Right cardiac atrium (tissue), 5 donors: Measurements from ENCODE around the gene RNF217. TPM values are rescaled to one million over a fixed set of nuclear protein-coding genes. Genes with fewer than 3 reads are reported as not detected.

Experiments
- ATAC-seq, 2 donors: fragments of 200-7000 bp; cut with Tn5 transposase; one replicate each; pipeline versions ENCODE4 v1.8.0 to v1.9.1; 2020; ENCODE audit warnings: moderate library complexity in 2 of 2, mild to moderate bottlenecking in 1 of 2
- DNase-seq, 3 donors: peaks; one replicate each; pipeline ENCODE4 v3.0.0-alpha.2; 2020
- H3K27ac ChIP-seq: one replicate; pipeline ENCODE4 v1.5.1; 2013; ENCODE audit warnings: mild to moderate bottlenecking, low read length, control low read depth, moderate library complexity
- H3K27me3 ChIP-seq: one replicate; pipeline ENCODE4 v1.6.1; 2013; ENCODE audit not compliant: control insufficient read depth, insufficient read depth
- H3K4me1 ChIP-seq: one replicate; pipeline ENCODE4 v1.6.1; 2013; ENCODE audit warnings: low read length; ENCODE audit not compliant: control insufficient read depth, insufficient read depth
- H3K4me3 ChIP-seq: one replicate; pipeline ENCODE4 v1.5.1; 2013; ENCODE audit warnings: low read length, control low read depth
- H3K9me3 ChIP-seq: one replicate; pipeline ENCODE4 v1.6.1; 2013; ENCODE audit warnings: low read length; ENCODE audit not compliant: control insufficient read depth
- WGBS: extraction: QIAGEN DNeasy Blood & Tissue Kit; methylation state at CpG from one replicate; pipeline ENCODE4 v1.1.7; 2013; 5-methylcytosine and 5-hydroxymethylcytosine counted together
- intact Hi-C, 4 donors: fragments of 100-400 bp; cut with DNase I; formaldehyde crosslinking; loops; one replicate each; pipeline versions ENCODE4 v1.11.0 to v1.14.0; 2022 to 2023
- polyA plus RNA-seq: library from polyadenylated mRNA; stranded (reverse); fragments of 200-250 nt; gene quantifications from one replicate; pipeline ENCODE4 v1.2.3, GENCODE V29; 2013
- total RNA-seq, 4 donors: library from RNA; stranded (reverse); fragmentation: NEBNext Ultra II Directional; extraction: Animal tissue kit (Norgen Biotek cat#: 25700); gene quantifications; one replicate each; pipeline ENCODE4 v1.2.1, GENCODE V29; 2021
- donor health status: healthy with polysubstance abuse.
- donor health status: DM: no; HTN: yes; CAD: no.
- donor health status: DM: no; HTN: no; CAD: no.
- donor health status: DM: no; HTN: yes; CAD: no; lungs with severe emphysema.
- donor health status: DM: yes; HTN: yes; CAD: no.

Gene RNF217
- total and polyA plus RNA-seq, 5 donors, result 4.4 to 23.6 (median 15.1) TPM

DNA sequence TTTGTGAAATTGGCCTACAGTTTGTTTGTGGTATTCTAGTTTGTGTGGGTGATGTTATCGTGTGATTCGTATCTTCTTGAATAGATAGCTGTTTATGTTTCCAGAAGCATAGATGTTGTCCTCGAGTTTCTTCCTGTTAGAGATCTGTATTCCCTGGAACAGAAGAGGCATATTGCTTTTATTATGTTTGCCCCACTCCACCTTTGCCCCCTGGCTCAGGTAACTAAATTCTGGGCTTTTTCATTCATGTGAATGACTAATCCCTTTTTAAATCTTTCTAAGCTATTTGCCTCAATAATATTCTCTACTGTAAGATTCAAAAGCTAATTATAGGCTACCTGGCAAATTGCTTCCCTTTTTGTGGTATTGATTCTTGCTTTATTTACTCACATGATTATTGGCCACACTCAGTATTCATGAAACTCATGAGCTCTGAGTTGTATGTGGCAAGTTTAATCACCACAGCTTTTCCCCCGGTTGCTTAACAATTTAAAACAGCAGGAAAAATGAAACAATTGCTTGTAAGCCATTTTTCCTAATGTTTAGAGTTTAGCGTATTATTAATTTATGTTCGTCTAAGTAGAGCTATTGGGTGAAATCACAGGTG is 12.6 kb downstream of the RNF217 start:
- H3K4me3 ChIP-seq, result no peak overlapping the region
- H3K27ac ChIP-seq, result no peak overlapping the region
- H3K9me3 ChIP-seq, result no peaks in the 10 kb centered on the region
- ATAC-seq (no peak), DNase-seq (no peak)
- intact Hi-C loops, result no loop called here
- H3K27me3 ChIP-seq, result no peaks in the 10 kb centered on the region
- H3K4me1 ChIP-seq, result no peaks in the 10 kb centered on the region
- whole genome bisulfite sequencing, result 89% methylated on average over 6 of the region's 6 CpGs

DNA sequence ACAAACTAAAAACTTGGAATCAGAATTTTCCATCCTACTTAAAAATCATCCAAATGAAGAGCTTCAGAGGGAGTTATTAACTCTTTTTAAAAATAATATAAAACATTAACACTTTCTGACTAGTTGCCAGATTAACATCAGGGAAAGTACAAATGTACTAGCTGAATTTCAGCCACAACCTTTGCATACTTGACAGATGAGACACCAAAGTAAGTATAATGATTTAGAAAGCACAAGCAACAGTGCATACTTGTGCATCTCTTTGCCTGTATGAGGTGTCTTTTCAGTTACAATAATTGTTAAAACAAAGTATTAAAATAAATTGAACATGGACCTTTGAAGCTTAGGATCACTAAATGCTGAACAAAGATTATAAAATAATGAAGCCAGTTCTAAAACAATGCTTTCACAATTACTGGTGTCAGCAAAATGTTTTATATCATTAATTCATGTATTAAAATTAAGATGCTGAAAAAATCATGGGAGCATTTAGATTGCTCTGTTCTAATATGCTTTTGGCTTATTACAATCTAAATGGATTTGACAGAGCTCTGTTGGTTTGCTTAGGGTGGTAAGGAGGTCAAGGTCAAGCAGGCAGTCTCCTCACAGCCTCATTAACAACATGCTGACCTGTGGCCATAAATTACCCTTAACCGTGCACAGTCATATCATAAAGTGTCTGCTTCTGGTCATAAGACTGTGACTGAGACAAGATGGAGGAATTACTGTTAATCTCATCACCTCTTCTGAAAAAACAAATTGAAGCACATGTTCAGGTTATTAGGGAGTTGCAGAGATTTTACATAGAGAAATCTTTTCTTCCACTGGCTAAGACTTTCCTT is 15.1 kb downstream of the RNF217 start:
- WGBS, result 85% methylated on average over 1 of the region's 1 CpG
- Histone ChIP-seq H3K27ac (no peak overlapping the region), H3K4me1 (no peaks in the 10 kb centered on the region), H3K4me3 (no peak overlapping the region), H3K27me3 (no peaks in the 10 kb centered on the region), H3K9me3 (no peaks in the 10 kb centered on the region)
- intact Hi-C loops, result no loop called here
- no peak for DNase-seq
- no peak for ATAC-seq

DNA sequence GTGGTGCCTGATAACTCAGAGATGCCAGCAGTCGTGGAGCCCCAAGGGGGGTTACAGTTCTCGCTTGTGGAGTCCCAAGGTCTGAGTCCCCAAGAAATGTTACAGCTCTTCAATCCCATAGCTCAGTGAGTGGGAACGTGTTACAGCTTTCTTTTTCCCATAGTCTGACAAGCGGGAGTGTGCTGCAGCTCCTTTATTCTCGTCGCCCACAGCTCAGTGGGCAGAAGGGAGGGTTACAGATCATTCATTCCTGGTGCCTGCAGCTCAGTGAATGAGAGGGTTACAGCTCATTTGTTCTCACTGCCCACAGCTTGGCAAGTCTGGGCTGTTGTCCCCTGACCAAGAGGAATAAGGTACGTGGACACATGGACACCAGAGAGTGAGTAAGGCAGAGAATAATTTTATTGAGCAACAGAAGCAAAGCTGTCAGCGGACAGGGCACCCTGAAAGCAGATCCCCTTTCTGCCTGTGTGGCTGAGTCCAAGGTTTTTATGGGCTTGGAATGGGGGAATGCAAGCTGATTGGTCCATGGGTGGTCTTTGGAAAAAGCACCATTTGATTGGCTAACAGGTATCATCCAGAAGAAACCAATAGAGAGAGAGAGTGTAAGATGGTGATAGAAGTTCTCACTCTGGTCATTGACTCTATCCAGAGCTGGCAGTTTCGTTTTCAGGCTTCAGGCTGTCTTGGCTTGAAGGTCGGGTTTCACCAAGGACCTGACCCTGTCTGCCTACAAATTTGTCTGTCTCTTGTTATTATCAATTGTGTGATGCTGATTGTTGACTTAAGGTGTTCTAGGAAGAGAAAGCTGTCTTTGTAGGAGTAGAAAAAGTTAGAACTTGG is 16.4 kb downstream of the RNF217 start:
- intact Hi-C loops, result no loop called here
- 97% methylated on average over 10 of the region's 10 CpGs for WGBS

DNA sequence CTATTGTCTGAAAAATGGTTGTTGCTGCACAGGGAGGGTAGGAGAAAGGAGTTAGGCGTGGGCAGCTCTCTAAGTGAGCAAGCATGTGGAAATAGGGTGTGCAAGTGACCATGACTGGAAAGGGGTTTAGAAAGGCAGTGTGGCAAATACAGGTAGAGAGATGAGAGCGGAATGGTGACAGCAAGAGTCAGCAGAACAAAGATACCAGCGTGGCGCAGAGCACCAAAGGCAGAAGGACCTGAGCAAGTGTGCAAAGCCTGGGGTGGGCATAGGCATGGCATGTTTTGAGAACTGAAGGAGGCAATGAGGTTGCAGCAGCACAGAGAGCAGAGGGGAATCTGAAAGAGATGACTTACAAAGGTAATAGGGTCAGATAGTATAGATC is 17.0 kb downstream of the RNF217 start:
- DNase-seq, result no peak

More for the DNA sequence above, 16.4 kb downstream of the RNF217 start:
- no peak overlapping the region for H3K4me3 ChIP-seq
- no peak overlapping the region for H3K27ac ChIP-seq
- no peaks in the 10 kb centered on the region for H3K27me3 ChIP-seq
- DNase-seq (no peak), ATAC-seq (no peak)
- no peaks in the 10 kb centered on the region for H3K4me1 ChIP-seq
- no peaks in the 10 kb centered on the region for H3K9me3 ChIP-seq

DNA sequence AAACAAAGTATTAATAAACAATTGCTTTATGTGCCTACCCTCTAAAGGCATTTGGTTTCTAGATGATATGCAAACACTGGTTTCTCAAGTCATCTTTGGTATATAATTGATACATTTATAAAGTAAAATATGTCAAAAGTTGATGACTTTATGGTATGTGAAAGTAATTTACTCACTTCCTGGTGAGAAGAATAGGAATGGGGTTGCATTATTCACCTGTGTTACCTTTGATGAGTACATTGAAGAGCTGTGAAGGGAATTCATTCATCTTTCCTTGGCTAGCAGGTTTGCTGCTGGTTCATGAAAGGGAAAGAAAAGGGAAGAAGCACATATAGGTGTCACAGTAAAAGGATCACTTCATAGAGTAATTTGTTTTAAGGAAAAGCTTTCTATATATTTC is 20.4 kb downstream of the RNF217 start:
- DNase-seq, result no peak
- intact Hi-C loops, result no loop called here
- Histone ChIP-seq H3K27me3 (no peaks in the 10 kb centered on the region), H3K9me3 (no peaks in the 10 kb centered on the region), H3K4me1 (peaks cover 3% of the 10 kb centered on the region), H3K27ac (no peak overlapping the region), H3K4me3 (no peak overlapping the region)
- ATAC-seq, result no peak

More for the DNA sequence above, 17.0 kb downstream of the RNF217 start:
- Histone ChIP-seq H3K27ac (no peak overlapping the region), H3K9me3 (no peaks in the 10 kb centered on the region), H3K4me1 (peaks cover 3% of the 10 kb centered on the region), H3K27me3 (no peaks in the 10 kb centered on the region), H3K4me3 (no peak overlapping the region)
- WGBS, result 98% methylated on average over 4 of the region's 4 CpGs
- intact Hi-C loops, result no loop called here
- no peak for ATAC-seq

DNA sequence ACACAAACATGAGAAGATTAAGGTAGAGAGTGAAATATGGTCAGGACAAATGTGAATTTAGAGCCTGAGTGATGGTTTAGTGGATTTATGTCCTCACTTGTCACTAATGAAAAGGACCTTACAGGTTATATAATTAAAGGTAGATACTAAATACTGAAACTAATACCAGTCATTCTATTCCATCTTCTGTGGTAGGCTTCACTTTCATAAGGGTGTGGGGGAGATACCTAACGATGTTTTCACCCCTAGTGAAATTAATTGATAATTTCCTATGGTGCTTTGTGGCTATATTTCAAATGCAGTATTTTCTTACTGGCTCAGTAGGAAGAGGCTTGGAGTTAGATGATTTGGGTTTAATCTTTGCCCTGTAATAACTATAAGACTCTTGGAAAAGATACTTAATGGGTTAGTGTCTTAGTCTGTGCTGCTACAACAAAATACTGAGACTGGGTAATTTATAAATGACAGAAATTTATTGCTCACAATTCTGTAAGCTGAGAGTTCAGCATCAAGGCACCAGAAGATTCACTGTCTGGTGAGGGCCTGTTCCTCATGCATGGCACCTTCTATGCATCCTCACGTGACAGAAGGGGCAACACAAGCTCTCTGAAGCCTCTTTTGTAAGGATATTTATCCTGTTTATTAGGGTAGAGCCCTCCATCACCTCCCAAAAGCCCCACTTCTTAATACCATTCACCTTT is 21.3 kb downstream of the RNF217 start:
- WGBS, result 88% methylated on average over 2 of the region's 2 CpGs
- ATAC-seq, result no peak
- no peak for DNase-seq
- Histone ChIP-seq H3K4me3 (no peak overlapping the region), H3K27ac (no peak overlapping the region), H3K9me3 (no peaks in the 10 kb centered on the region), H3K4me1 (peaks cover 3% of the 10 kb centered on the region), H3K27me3 (no peaks in the 10 kb centered on the region)
- intact Hi-C loops, result no loop called here

DNA sequence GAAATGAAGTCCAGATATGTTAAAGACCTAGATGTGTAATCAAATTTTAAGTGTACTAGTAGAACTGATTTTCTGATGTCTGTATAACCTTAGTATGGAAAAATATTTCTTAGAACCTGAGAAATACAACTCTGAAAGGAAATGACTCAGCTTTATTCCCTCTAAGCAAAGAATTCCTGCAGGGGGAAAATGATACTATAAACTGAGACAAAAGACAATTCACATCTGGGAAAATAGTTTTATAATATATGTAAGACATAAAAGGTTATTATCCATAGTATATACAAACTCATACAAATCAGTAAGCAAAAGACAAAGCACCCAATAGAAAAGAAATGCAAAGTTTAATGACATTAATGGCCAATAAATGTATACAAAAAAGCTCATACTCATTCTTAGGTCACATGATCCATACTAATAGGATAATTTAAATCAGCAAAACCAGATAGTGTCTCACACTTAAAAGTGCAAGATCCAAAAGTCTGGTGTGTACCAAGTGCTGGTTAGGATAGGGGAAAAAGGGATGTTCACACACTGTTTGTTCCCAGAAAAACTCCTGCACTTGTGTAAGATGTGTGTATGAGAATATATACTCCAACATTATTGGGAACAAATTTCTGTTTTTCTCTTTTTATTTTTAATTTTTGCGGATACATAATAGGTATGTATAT is 22.6 kb downstream of the RNF217 start:
- ATAC-seq (no peak), DNase-seq (no peak)
- peaks cover 3% of the 10 kb centered on the region for H3K4me1 ChIP-seq
- intact Hi-C loops, result no loop called here
- no peak overlapping the region for H3K27ac ChIP-seq
- H3K27me3 ChIP-seq, result no peaks in the 10 kb centered on the region
- H3K9me3 ChIP-seq, result no peaks in the 10 kb centered on the region
- H3K4me3 ChIP-seq, result no peak overlapping the region
- 96% methylated on average over 1 of the region's 1 CpG for WGBS

DNA sequence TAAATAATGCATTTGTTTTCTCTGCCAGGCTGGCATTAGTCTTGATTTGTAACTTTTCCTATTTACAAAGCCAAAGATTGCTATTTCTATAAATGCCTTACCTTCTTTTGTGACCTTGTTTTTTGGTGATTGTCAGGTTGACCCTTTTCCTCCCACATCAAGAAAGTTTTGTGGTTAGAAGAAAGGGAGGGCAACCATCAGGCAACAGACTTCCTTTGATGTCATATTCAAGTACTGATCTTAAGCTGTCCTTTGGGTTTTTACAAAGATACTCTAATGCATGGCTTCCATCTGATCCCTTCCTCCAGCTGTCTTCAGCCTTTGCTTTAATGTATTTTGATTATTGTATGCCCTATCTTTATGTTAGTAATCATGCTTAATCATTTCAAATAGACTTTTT is 23.9 kb downstream of the RNF217 start:
- peaks cover 3% of the 10 kb centered on the region for H3K4me1 ChIP-seq
- ATAC-seq (no peak), DNase-seq (no peak)
- H3K4me3 ChIP-seq, result no peak overlapping the region
- H3K27ac ChIP-seq, result no peak overlapping the region
- intact Hi-C loops, result no loop called here
- H3K9me3 ChIP-seq, result no peaks in the 10 kb centered on the region
- H3K27me3 ChIP-seq, result no peaks in the 10 kb centered on the region

DNA sequence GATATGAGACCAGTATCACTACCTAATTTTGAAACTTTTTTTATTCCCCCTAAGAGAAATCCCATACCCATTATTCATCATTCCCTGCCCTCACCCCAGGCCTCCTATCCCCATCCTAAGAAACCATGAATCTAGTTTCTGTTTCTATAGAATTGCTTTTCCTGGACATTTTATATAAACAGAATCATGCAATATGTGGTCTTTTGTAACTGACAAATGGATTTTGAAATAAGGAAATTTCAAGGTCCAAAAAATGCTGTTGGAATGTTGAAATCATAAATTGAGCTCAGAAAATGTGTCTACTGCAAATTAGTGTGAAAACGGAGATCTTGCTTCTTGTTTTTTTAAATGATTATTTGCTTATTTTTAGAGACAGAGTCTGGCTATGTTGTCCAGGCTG is 25.1 kb downstream of the RNF217 start:
- Histone ChIP-seq H3K27me3 (no peaks in the 10 kb centered on the region), H3K4me3 (no peak overlapping the region), H3K4me1 (peaks cover 3% of the 10 kb centered on the region), H3K27ac (no peak overlapping the region), H3K9me3 (no peaks in the 10 kb centered on the region)
- WGBS, result 67% methylated on average over 1 of the region's 1 CpG
- no peak for ATAC-seq
- no peak for DNase-seq
- intact Hi-C loops, result no loop called here

DNA sequence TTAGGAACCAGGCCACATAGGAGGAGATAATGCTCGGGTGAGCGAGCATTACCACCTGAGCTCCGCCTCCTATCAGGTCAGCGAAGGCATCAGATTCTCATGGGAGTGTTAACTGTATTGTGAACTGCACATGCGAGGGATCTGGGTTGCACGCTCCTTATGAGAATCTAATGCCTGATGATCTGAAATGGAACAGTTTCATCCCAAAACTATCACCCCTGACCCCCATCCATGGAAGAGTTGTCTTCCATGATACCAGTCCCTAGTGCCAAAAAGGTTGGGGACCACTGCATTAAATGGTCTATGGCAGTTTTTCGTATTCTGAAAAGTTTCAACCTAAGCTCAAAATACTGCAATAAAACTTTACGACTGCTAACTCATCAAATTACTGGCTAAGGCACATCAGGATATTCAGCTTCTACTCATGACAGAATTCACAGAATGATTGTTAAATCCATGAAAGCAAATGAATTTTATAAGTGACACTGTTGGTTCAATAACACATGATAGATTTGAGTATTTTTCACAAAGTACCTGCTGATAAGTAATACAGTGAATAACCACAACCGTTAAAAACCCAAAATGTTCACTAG is 25.9 kb downstream of the RNF217 start:
- no peak overlapping the region for H3K27ac ChIP-seq
- intact Hi-C loops, result no loop called here
- 98% methylated on average over 9 of the region's 9 CpGs for WGBS

More for the DNA sequence above, 25.9 kb downstream of the RNF217 start:
- no peak for ATAC-seq
- Histone ChIP-seq H3K9me3 (no peaks in the 10 kb centered on the region), H3K27me3 (no peaks in the 10 kb centered on the region), H3K4me3 (no peak overlapping the region), H3K4me1 (peaks cover 3% of the 10 kb centered on the region)
- no peak for DNase-seq
